HFF-Myc (cell line): Measurements from ENCODE around the gene GNB1.

ENCODE experiments used
- DNase-seq: peaks from one replicate; pipeline ENCODE4 v3.0.0-alpha.2; 2011; ENCODE audit warnings: low read depth; ENCODE audit errors: extremely low read depth
- H3K4me3 ChIP-seq: replicated peaks from 2 replicates; pipeline ENCODE4 v1.5.1; 2011; ENCODE audit warnings: low read depth, mild to moderate bottlenecking, control low read depth, low read length
- CTCF ChIP-seq: IDR thresholded peaks from 2 replicates; pipeline ENCODE4 v1.5.1; 2012; ENCODE audit warnings: mild to moderate bottlenecking, low read depth, low read length, control low read depth; ENCODE audit errors: missing control alignments

The GNB1 gene

GRCh38 chr1:1847061-1847850, 43.6 kb downstream of the GNB1 start:
- no peak for TF ChIP-seq CTCF
- DNase-seq: peak; percentile 46
- H3K4me3 ChIP-seq: no peak overlapping the region

- H3K4me3 ChIP-seq: no peak overlapping the region
- no peak for TF ChIP-seq CTCF
- no peak for DNase-seq
Measured at GRCh38 chr1:1846386-1846918, 44.4 kb downstream of the GNB1 start.

- no peak overlapping the region for H3K4me3 ChIP-seq
- DNase-seq: no peak
- no peak for TF ChIP-seq CTCF
Measured at GRCh38 chr1:1842360-1843146, 48.3 kb downstream of the GNB1 start.

GRCh38 chr1:1841575-1841995, 49.3 kb downstream of the GNB1 start:
- no peak for DNase-seq
- H3K4me3 ChIP-seq: no peak overlapping the region
- TF ChIP-seq CTCF: peak; percentile 8

- no peak overlapping the region for H3K4me3 ChIP-seq
- no peak for TF ChIP-seq CTCF
- no peak for DNase-seq
Measured at GRCh38 chr1:1839311-1839965, 51.4 kb downstream of the GNB1 start.

- DNase-seq: no peak
- H3K4me3 ChIP-seq: no peak overlapping the region
- no peak for TF ChIP-seq CTCF
Measured at GRCh38 chr1:1836119-1836518, 54.8 kb downstream of the GNB1 start.
